Motor neuron (in vitro differentiated cells): ENCODE measurements around the gene MTM1. TPM values are rescaled to one million over a fixed set of nuclear protein-coding genes. Genes with fewer than 3 reads are reported as not detected.

Source experiments
- ATAC-seq, 8 experiments: fragments of 200-7000 bp; cut with Tn5 transposase; replicated peaks in 6 of 8; 2 replicates each; pipeline ENCODE4 v1.8.0; 2021; ENCODE audit warnings: mild to moderate bottlenecking in 8 of 8, moderate library complexity in 8 of 8
- H3K27ac ChIP-seq, 2 donors: fragments of 250-450 bp; sonication (Bioruptor Pico); 2 replicates each; pipeline ENCODE4 v1.9.0; 2021; ENCODE audit warnings: antibody characterized with exemption in 2 of 2, mild to moderate bottlenecking in 2 of 2, moderate library complexity in 1 of 2
- H3K4me1 ChIP-seq, 2 donors: fragments of 250-450 bp; sonication (Bioruptor Pico); replicated peaks in 1 of 2; 2 replicates each; pipeline ENCODE4 v1.6.1; 2021; ENCODE audit warnings: antibody characterized with exemption in 2 of 2, mild to moderate bottlenecking in 2 of 2, moderate library complexity in 1 of 2
- H3K4me3 ChIP-seq, 5 donors: fragments of 250-450 bp; sonication (Bioruptor Pico); 2 replicates each; pipeline ENCODE4 v1.9.0; 2021; ENCODE audit warnings: antibody characterized with exemption in 5 of 5, mild to moderate bottlenecking in 5 of 5, moderate library complexity in 4 of 5
- WGBS, 10 experiments: fragments of 450-650 bp; shearing (Covaris generic); methylation state at CpG; one replicate each; pipeline ENCODE4 v1.0.0; 2022; 5-methylcytosine and 5-hydroxymethylcytosine counted together
- in situ Hi-C, 9 experiments: fragments of 400-800 bp; cut with MboI; loops; one replicate each; pipeline ENCODE4 v1.15.0; 2021; ENCODE audit warnings: low sequenced_read_pairs in 9 of 9, low pct_unique_long_range_greater_than_20kb in 2 of 9; ENCODE audit not compliant: unreplicated experiment in 9 of 9
- total RNA-seq, 8 experiments: library from RNA; unstranded; fragments of 300-600 nt; gene quantifications; 2 replicates each; pipeline versions ENCODE4 v1.2.3 to v1.2.4, GENCODE V29; 2022

MTM1 gene
- total RNA-seq: 10 to 100 TPM in 1 of 8 experiments, 1 to 10 TPM in 7; 4.8 to 13.4 (median 7.0) TPM

DNA sequence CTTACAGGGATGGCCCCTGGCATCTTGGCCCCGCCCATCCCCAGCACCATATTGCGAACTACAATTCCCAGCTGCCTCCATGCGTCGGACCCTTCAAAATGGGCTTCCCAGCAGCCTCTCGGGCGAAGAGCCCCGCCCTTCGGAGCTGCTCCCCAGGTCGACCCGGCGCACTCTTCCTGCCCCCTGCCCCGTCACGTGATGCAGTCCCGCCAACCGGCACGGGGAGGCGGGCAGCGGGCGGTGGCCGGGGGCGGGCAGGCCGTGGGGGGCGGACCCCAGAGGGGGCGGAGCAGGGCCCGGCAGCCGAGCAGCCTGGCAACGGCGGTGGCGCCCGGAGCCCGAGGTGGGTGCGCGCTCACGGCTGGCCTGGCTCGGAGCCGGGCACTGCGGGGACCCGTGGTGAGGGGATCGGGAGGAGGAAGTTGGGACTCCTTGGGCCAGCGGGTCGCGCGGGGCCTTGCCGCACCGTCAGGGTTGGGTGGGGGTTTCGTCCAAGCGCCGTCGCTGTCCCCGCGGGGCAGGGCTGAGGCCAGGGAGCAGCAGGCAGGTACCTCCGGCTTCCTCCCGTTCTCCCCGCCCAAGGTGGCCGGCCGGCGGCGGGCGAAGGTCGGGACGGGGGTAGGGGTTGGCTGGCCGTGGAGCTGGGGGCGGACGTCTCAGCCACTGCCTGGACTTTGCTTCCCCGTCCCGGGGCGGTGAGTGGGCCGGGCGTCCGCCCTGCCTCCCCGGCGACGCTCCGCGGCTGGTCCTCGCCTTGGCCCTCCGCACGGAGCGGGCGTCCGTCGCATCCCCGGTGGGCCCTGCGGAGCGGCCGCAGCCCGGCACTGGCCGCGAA is at the start of gene MTM1:
TSS of gene MTM1 (plus strand) at position 302 of the 835 bp plus-strand sequence. CDS start 23,994 bp downstream, outside the sequence.
- in situ Hi-C loops: no loop called here
- Histone ChIP-seq H3K27ac (peak within 1 kb of the TSS; percentile 34 to 47), H3K4me1 (peaks cover 21 to 26% of the 10 kb centered on the region in 2 donors), H3K4me3 (peak within 1 kb of the TSS; percentile 57 to 94 (median 72))
- WGBS, 10 experiments: 0 to 53% methylated on average over 4 to 6 of the region's 89 CpGs; no CpG with 5 or more reads in 8 of the 10 experiments
- ATAC-seq: peak; percentile 87 to 91 (median 89)

GRCh38 chrX:150522494-150522893 is 45.9 kb upstream of the MTM1 start:
- WGBS, 10 experiments: 25 to 54% (median 37%) methylated on average over 2 of the region's 2 CpGs; no CpG with 5 or more reads in 7 of the 10 experiments
- ATAC-seq: no peak
- H3K27ac ChIP-seq: no peak overlapping the region
- in situ Hi-C loops: no loop called here
- no peak overlapping the region for H3K4me3 ChIP-seq
- H3K4me1 ChIP-seq: no peaks in the 10 kb centered on the region

DNA sequence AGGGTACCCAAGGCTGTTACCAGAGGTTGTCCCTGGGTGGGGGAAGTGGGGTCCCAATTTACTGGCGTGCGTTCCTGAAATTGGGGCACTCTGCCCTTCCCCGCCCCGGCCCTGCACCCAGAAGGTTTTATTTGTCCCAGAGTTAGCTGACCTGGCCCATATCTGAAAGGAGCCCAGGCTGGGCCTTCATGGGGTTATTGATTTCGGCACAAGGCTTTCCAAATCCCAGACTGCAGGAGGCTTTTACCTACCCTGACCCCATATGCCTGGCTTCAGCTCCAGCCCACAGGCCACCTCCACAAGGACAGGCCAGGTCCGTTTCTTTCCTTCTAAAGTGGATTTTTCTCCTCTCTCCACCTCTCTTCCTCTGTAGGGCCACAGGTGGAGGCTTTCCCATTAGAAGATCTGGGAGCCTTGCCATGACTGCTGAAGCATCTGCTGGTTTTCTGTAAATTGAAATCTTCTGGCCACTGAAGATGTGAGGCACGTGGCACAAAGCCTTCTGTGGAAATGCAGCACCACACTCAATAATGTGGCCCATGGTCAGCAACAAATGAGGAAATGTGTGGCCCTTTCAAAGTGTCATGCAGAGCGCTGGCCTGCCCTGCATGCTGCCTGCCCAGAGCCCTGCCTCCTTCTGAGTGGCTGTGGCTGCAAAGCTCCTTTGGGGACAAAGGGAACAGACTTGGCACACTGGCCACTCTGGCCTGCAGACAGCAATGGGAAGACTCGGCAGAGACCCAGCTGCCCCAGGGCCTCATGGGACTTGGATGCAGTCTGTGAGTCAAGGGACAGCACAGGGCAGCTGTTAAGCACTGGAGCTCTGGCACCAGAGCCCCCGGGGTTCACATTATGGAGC is 43.1 kb upstream of the MTM1 start:
- Histone ChIP-seq H3K27ac (no peak overlapping the region), H3K4me1 (no peaks in the 10 kb centered on the region), H3K4me3 (no peak overlapping the region)
- in situ Hi-C loops: no loop called here
- ATAC-seq: no peak
- 50% methylated on average over 4 of the region's 10 CpGs; no CpG with 5 or more reads in 9 of the 10 experiments for WGBS, 10 experiments

GRCh38 chrX:150526692-150527091 is 41.7 kb upstream of the MTM1 start:
- WGBS, 10 experiments: 35 to 65% (median 36%) methylated on average over 4 to 5 of the region's 7 CpGs; no CpG with 5 or more reads in 7 of the 10 experiments
- in situ Hi-C loops: no loop called here
- Histone ChIP-seq H3K27ac (no peak overlapping the region), H3K4me1 (no peaks in the 10 kb centered on the region), H3K4me3 (no peak overlapping the region)
- no peak for ATAC-seq

GRCh38 chrX:150527108-150527507 is 41.3 kb upstream of the MTM1 start:
- WGBS, 10 experiments: 58% methylated on average over 2 of the region's 3 CpGs; no CpG with 5 or more reads in 9 of the 10 experiments
- Histone ChIP-seq H3K27ac (no peak overlapping the region), H3K4me3 (no peak overlapping the region), H3K4me1 (no peaks in the 10 kb centered on the region)
- in situ Hi-C loops: no loop called here
- no peak for ATAC-seq

DNA sequence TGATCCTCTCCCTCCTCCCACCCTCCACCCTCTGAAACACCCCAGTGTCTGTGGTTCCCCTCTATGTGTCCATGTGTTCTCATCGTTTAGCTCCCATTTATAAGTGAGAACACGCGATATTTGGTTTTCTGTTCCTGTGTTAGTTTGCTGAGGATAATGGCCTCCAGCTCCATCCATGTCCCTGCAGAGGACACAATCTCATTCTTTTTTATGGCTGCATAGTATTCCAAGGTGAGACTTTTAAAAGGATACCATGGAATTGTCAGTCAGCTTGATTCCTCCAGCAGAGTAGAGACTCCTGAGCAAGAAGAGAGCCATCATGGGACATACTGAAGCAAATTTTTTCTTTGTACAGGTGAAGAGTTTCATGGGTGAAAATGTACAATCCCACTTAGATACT is 38.8 kb upstream of the MTM1 start:
- 0 to 100% (median 73%) methylated on average over 1 to 3 of the region's 3 CpGs; no CpG with 5 or more reads in 6 of the 10 experiments for WGBS, 10 experiments

DNA sequence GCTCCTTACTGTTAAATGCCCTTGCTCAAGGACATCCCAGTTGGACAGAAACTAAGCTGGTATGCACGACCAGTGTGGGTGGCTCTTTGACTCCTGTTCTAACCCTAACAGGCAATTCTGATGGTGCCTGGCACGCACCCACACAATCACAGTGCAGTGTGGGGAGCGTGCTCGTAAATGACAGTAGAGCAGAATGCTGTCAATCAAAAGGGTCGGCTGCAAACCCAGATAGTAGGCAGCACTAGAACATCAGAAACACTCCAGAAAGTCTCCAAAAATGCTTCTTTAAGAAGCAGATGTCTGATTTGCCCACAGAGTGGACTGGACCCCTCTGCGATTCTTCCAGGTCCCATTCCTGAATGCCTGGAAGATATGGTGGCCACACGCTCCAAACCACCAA is 37.6 kb upstream of the MTM1 start:
- H3K27ac ChIP-seq: no peak overlapping the region

More for the DNA sequence above, 38.8 kb upstream of the MTM1 start:
- ATAC-seq: no peak
- Histone ChIP-seq H3K4me1 (no peaks in the 10 kb centered on the region), H3K4me3 (no peak overlapping the region), H3K27ac (no peak overlapping the region)
- in situ Hi-C loops: no loop called here

DNA sequence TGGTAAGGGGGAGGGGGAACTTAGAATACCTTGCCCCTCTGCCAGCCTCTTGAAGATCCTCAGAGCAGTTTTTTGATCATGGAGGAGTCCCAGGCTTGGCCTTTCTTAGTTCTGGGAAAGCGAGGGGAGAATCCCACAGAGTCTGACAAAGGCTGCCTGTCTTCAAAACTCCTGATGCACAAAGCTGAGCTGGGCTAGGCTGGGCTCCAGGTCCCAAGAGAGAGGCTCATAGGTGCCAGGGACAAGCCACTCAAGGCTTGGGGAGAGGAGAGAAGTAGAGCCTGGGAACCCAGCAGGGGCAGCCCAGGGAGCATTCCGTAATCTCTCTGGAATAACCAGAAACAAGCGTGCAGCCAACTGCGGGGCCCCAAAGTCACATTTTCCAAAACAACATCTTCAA is 37.0 kb upstream of the MTM1 start:
- Histone ChIP-seq H3K4me1 (no peaks in the 10 kb centered on the region), H3K27ac (no peak overlapping the region), H3K4me3 (no peak overlapping the region)
- 20 to 40% methylated on average over 1 of the region's 4 CpGs; no CpG with 5 or more reads in 8 of the 10 experiments for WGBS, 10 experiments
- in situ Hi-C loops: no loop called here
- ATAC-seq: no peak

More for the DNA sequence above, 37.6 kb upstream of the MTM1 start:
- WGBS, 10 experiments: 71 to 100% methylated on average over 2 of the region's 7 CpGs; no CpG with 5 or more reads in 8 of the 10 experiments
- no peak for ATAC-seq
- in situ Hi-C loops: no loop called here
- H3K4me1 ChIP-seq: no peaks in the 10 kb centered on the region
- no peak overlapping the region for H3K4me3 ChIP-seq

DNA sequence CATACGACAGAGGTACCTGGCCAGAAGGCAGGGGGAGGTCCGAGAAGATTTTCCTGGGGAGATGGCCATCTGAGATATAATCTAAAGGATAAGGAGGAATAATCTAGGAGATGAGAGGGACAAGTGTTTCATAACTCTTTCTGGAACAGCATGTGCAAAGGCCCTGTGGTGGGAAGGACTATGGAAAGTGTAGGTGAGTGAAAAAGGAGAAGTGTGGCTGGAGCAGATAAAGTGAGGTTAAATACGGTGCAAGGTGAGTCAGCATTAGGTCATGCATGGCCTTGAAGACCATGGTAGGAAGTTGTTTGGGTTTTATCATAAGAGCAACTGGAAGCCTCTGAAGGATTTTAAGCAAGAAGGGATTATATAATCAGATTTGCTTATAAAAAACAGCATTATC is 34.6 kb upstream of the MTM1 start:
- H3K4me1 ChIP-seq: no peaks in the 10 kb centered on the region
- H3K4me3 ChIP-seq: no peak overlapping the region
- ATAC-seq: no peak
- WGBS, 10 experiments: 0 to 67% (median 53%) methylated on average over 1 to 2 of the region's 3 CpGs; no CpG with 5 or more reads in 6 of the 10 experiments
- in situ Hi-C loops: no loop called here
- no peak overlapping the region for H3K27ac ChIP-seq

- no peaks in the 10 kb centered on the region for H3K4me1 ChIP-seq
- H3K27ac ChIP-seq: no peak overlapping the region
- no peak overlapping the region for H3K4me3 ChIP-seq
- WGBS, 10 experiments: 20 to 22% methylated on average over 1 to 2 of the region's 8 CpGs; no CpG with 5 or more reads in 8 of the 10 experiments
- in situ Hi-C loops: no loop called here
- no peak for ATAC-seq
Observed at GRCh38 chrX:150536455-150537116, 31.8 kb upstream of the MTM1 start.

DNA sequence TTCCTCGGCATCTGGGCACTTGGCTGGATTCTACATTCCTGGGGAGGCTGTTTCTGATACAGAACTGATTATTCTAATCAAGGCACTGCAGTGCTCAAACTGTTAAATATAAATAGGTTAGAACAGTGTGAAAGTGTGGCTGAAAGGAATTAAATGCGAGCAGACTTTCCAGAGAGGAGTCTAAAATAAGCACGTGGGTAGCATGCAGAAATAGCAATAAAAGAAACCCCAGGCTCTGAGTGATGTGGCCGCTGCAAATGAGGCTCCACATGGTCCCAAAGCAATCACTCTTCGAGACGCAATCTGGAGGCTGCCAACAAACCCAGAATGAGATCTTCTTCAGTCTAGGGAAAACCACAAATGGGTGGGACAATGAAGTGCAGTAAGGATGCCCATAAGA is 30.6 kb upstream of the MTM1 start:
- Histone ChIP-seq H3K4me1 (no peaks in the 10 kb centered on the region), H3K27ac (no peak overlapping the region), H3K4me3 (no peak overlapping the region)
- ATAC-seq: no peak
- 0 to 61% (median 47%) methylated on average over 1 to 4 of the region's 6 CpGs; no CpG with 5 or more reads in 7 of the 10 experiments for WGBS, 10 experiments
- in situ Hi-C loops: no loop called here

- Histone ChIP-seq H3K4me1 (no peaks in the 10 kb centered on the region), H3K4me3 (no peak overlapping the region), H3K27ac (no peak overlapping the region)
- ATAC-seq: no peak
- 18 to 67% methylated on average over 1 to 2 of the region's 6 CpGs; no CpG with 5 or more reads in 8 of the 10 experiments for WGBS, 10 experiments
- in situ Hi-C loops: no loop called here
Observed at GRCh38 chrX:150540965-150541364, 27.5 kb upstream of the MTM1 start.
